ENCODE data around the gene SP1.

GRCh38 chr12:53380104-53380793, at the start of gene SP1:
- TF ChIP-seq CTCF (IDR thresholded peaks at IDR 0.05; ENCODE audit: insufficient read depth, low read length, poor library complexity, severe bottlenecking) (no peak), EZH2phosphoT487 (conservative IDR thresholded peaks at IDR 0.05; ENCODE audit: low read length) (no peak)

All from SU-DHL-6 (cell line).